Measurements from ENCODE around the gene EFCAB5.
"Not testable (repeated sequence)": the region's sequence is repeated elsewhere in the genome, so short reads cannot be mapped to it uniquely, and the experiment has no call there.

Gene EFCAB5

DNA sequence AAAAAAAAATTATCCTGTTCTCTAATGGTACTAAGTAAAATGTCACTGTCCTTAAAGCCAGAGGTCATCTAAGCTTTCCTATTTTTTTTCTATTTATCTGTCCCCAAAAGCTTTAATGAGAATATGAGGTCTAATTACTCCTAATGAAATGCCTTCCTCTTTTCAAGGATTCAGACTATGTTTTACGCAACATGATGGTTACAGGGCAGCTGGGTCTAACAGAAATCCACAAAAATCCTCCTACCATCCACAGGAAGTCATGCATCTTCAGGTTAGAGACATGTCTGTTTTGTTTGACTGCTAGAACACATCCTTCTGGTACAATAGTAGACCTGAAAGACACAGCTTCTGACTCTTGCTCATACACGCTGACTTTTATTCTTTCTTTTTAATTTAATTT, 145.5 kb downstream of the EFCAB5 start:
- no peak overlapping the region for H3K4me2 ChIP-seq (ENCODE audit: low read length, poor library complexity, severe bottlenecking)
- H4K8ac ChIP-seq (ENCODE audit: low read length), result no peak overlapping the region
- H2BK15ac ChIP-seq (ENCODE audit: low read depth, poor library complexity, severe bottlenecking), result no peak overlapping the region
- no peak overlapping the region for H3K23ac ChIP-seq (ENCODE audit: low read length in 2 of 2)
- no peak overlapping the region for H2BK120ac ChIP-seq (ENCODE audit: low read depth, low read length)
- H3K36me3 ChIP-seq (ENCODE audit: control insufficient read depth in 1 of 2, insufficient read depth in 2 of 2, low read depth in 1 of 2, low read length in 2 of 2), result no peaks in the 10 kb centered on the region
- H3K79me1 ChIP-seq (replicated peaks; ENCODE audit: low read length, poor library complexity, severe bottlenecking), result no peaks in the 10 kb centered on the region
- H2BK12ac ChIP-seq (ENCODE audit: low read length in 2 of 2), result no peak overlapping the region
- H2AFZ ChIP-seq (ENCODE audit: low read depth, low read length), result no peak overlapping the region
- no peak overlapping the region for H3K14ac ChIP-seq (ENCODE audit: low read length in 2 of 2)
- no peak overlapping the region for H3K18ac ChIP-seq (ENCODE audit: low read depth in 1 of 2, low read length in 2 of 2)
- no peaks in the 10 kb centered on the region for H3K9me3 ChIP-seq (ENCODE audit: control insufficient read depth, low read length)
- H2AK5ac ChIP-seq (ENCODE audit: low read length, severe bottlenecking), result no peak overlapping the region
- no peaks in the 10 kb centered on the region for H3K4me1 ChIP-seq (ENCODE audit: control insufficient read depth, insufficient read depth, low read depth, low read length)
- no peak overlapping the region for H3K9ac ChIP-seq (ENCODE audit: low read length)
- 93% methylated on average over 1 of the region's 2 CpGs for WGBS
- no peak overlapping the region for H3K4me3 ChIP-seq (ENCODE audit: insufficient read depth in 1 of 2, low read depth in 1 of 2, low read length in 2 of 2)
- H3K4ac ChIP-seq (ENCODE audit: low read depth in 1 of 2, low read length in 2 of 2), result no peak overlapping the region
- H3K27ac ChIP-seq (ENCODE audit: low read length, poor library complexity, severe bottlenecking), result no peak overlapping the region
- H2BK5ac ChIP-seq (ENCODE audit: low read depth, low read length, poor library complexity, severe bottlenecking), result no peak overlapping the region
- no peak overlapping the region for H4K91ac ChIP-seq (ENCODE audit: low read length)
- no peak for DNase-seq
- H3K27me3 ChIP-seq (ENCODE audit: control insufficient read depth in 1 of 2, insufficient read depth in 1 of 2, low read length in 2 of 2), result peaks cover 6 to 7% of the 10 kb centered on the region in 2 experiments

DNA sequence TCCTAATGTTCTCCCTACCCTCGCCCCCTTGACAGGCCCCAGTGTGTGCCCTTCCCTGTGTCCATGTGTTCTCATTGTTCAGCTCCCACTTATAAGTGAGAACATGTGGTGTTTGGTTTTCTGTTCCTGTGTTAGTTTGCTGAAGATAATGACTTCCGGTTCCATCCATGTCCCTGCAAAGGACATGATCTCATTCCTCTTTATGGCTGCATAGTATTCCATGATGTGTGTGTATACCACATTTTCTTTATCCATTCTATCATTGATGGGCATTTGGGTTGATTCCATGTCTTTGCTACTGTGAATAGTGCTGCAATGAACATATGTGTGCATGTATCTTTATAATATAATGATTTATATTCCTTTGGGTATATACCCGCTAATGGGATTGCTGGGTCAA, 146.0 kb downstream of the EFCAB5 start:
- not testable (repeated sequence) for H2BK120ac ChIP-seq (ENCODE audit: low read depth, low read length)

DNA sequence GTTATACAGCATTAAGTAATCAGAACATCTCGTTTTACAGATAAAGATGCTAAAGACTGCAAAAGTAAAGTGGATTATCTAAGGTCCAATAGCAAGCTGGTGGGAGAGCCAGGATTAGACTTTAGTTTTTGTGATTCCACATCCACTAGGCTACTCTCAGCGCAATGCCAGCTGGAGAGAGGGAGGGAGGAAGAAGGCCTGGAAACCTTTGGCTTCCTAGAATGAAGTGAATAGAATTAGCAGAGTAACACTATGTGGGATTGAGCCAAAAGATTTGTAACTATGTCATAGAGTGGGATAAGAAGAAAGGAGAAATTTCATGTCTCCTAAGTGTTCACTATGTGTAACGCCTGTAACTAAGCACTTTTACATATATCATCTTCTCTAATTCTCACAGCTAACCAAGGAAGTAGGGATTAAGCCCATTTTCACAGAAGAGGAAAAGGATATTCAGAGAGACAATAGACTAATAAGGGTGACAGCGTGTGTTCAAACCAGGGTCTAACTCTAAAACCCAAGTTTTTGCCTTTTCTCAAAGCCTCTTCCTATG, 149.8 kb downstream of the EFCAB5 start:
- Histone ChIP-seq H2BK12ac (ENCODE audit: low read length in 2 of 2) (no peak overlapping the region), H4K8ac (ENCODE audit: low read length) (no peak overlapping the region), H2AFZ (ENCODE audit: low read depth, low read length) (no peak overlapping the region), H3K9me3 (ENCODE audit: control insufficient read depth, low read length) (no peaks in the 10 kb centered on the region), H3K9ac (ENCODE audit: low read length) (peak overlapping the region; percentile 76), H3K14ac (ENCODE audit: low read length in 2 of 2) (no peak overlapping the region), H2AK5ac (ENCODE audit: low read length, severe bottlenecking) (no peak overlapping the region), H3K18ac (ENCODE audit: low read depth in 1 of 2, low read length in 2 of 2) (no peak overlapping the region), H3K23ac (ENCODE audit: low read length in 2 of 2) (no peak overlapping the region), H4K91ac (ENCODE audit: low read length) (no peak overlapping the region), H2BK5ac (ENCODE audit: low read depth, low read length, poor library complexity, severe bottlenecking) (no peak overlapping the region), H3K27ac (ENCODE audit: low read length, poor library complexity, severe bottlenecking) (no peak overlapping the region), H3K36me3 (ENCODE audit: control insufficient read depth in 1 of 2, insufficient read depth in 2 of 2, low read depth in 1 of 2, low read length in 2 of 2) (no peaks in the 10 kb centered on the region), H2BK120ac (ENCODE audit: low read depth, low read length) (no peak overlapping the region), H3K27me3 (ENCODE audit: control insufficient read depth in 1 of 2, insufficient read depth in 1 of 2, low read length in 2 of 2) (no peaks in the 10 kb centered on the region), H2BK15ac (ENCODE audit: low read depth, poor library complexity, severe bottlenecking) (no peak overlapping the region), H3K79me1 (replicated peaks; ENCODE audit: low read length, poor library complexity, severe bottlenecking) (no peaks in the 10 kb centered on the region), H3K4me1 (ENCODE audit: control insufficient read depth, insufficient read depth, low read depth, low read length) (peaks cover 2% of the 10 kb centered on the region), H3K4me2 (ENCODE audit: low read length, poor library complexity, severe bottlenecking) (no peak overlapping the region), H3K4me3 (ENCODE audit: insufficient read depth in 1 of 2, low read depth in 1 of 2, low read length in 2 of 2) (peak overlapping the region in 1 of 2 experiments; percentile 30), H3K4ac (ENCODE audit: low read depth in 1 of 2, low read length in 2 of 2) (no peak overlapping the region)
- DNase-seq, result no peak
- WGBS, result 97% methylated on average over 2 of the region's 4 CpGs

More for the DNA sequence above, 146.0 kb downstream of the EFCAB5 start:
- WGBS, result 88% methylated on average over 1 of the region's 3 CpGs
- not testable (repeated sequence) for H2BK5ac ChIP-seq (ENCODE audit: low read depth, low read length, poor library complexity, severe bottlenecking); H3K23ac ChIP-seq (ENCODE audit: low read length in 2 of 2); H3K18ac ChIP-seq (ENCODE audit: low read depth in 1 of 2, low read length in 2 of 2); H3K79me1 ChIP-seq (replicated peaks; ENCODE audit: low read length, poor library complexity, severe bottlenecking); H2BK12ac ChIP-seq (ENCODE audit: low read length in 2 of 2); H4K91ac ChIP-seq (ENCODE audit: low read length); H4K8ac ChIP-seq (ENCODE audit: low read length); H3K36me3 ChIP-seq (ENCODE audit: control insufficient read depth in 1 of 2, insufficient read depth in 2 of 2, low read depth in 1 of 2, low read length in 2 of 2); H3K4me2 ChIP-seq (ENCODE audit: low read length, poor library complexity, severe bottlenecking); H2AFZ ChIP-seq (ENCODE audit: low read depth, low read length); H3K27me3 ChIP-seq (ENCODE audit: control insufficient read depth in 1 of 2, insufficient read depth in 1 of 2, low read length in 2 of 2); H3K4ac ChIP-seq (ENCODE audit: low read depth in 1 of 2, low read length in 2 of 2); H3K9ac ChIP-seq (ENCODE audit: low read length); H2AK5ac ChIP-seq (ENCODE audit: low read length, severe bottlenecking); H2BK15ac ChIP-seq (ENCODE audit: low read depth, poor library complexity, severe bottlenecking); DNase-seq; H3K4me1 ChIP-seq (ENCODE audit: control insufficient read depth, insufficient read depth, low read depth, low read length); H3K14ac ChIP-seq (ENCODE audit: low read length in 2 of 2); H3K4me3 ChIP-seq (ENCODE audit: insufficient read depth in 1 of 2, low read depth in 1 of 2, low read length in 2 of 2); H3K9me3 ChIP-seq (ENCODE audit: control insufficient read depth, low read length); H3K27ac ChIP-seq (ENCODE audit: low read length, poor library complexity, severe bottlenecking)

DNA sequence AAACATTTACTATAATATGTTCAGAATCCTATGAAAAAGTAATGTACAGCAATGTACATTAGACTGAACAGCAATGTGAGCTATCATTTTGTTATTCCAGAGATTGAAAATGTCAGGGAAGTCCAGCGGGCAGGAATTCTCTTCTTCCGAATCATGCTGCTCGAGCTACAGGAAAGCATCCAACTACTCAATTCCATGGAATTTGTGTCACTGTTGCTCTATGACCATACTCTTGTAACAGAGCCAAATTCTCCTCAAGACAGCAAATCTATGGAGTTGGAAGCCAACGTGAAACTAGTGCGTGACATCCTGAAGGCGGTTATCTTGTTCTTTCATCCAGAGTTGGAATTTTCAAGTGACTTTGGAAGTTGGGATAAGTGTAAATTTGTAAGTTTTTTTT, 150.3 kb downstream of the EFCAB5 start:
- no peaks in the 10 kb centered on the region for H3K36me3 ChIP-seq (ENCODE audit: control insufficient read depth in 1 of 2, insufficient read depth in 2 of 2, low read depth in 1 of 2, low read length in 2 of 2)
- H3K27me3 ChIP-seq (ENCODE audit: control insufficient read depth in 1 of 2, insufficient read depth in 1 of 2, low read length in 2 of 2), result no peaks in the 10 kb centered on the region
- 40% methylated on average over 6 of the region's 6 CpGs for WGBS
- H2BK5ac ChIP-seq (ENCODE audit: low read depth, low read length, poor library complexity, severe bottlenecking), result no peak overlapping the region
- H2BK15ac ChIP-seq (ENCODE audit: low read depth, poor library complexity, severe bottlenecking), result no peak overlapping the region
- peak overlapping the region; percentile 76 for H3K9ac ChIP-seq (ENCODE audit: low read length)
- no peak overlapping the region for H2BK120ac ChIP-seq (ENCODE audit: low read depth, low read length)
- no peaks in the 10 kb centered on the region for H3K9me3 ChIP-seq (ENCODE audit: control insufficient read depth, low read length)
- H3K4ac ChIP-seq (ENCODE audit: low read depth in 1 of 2, low read length in 2 of 2), result no peak overlapping the region
- no peak overlapping the region for H2AFZ ChIP-seq (ENCODE audit: low read depth, low read length)
- no peak overlapping the region for H3K14ac ChIP-seq (ENCODE audit: low read length in 2 of 2)
- no peak overlapping the region for H3K4me2 ChIP-seq (ENCODE audit: low read length, poor library complexity, severe bottlenecking)
- no peak overlapping the region for H3K23ac ChIP-seq (ENCODE audit: low read length in 2 of 2)
- peak; percentile 60 for DNase-seq
- no peak overlapping the region for H2BK12ac ChIP-seq (ENCODE audit: low read length in 2 of 2)
- H3K27ac ChIP-seq (ENCODE audit: low read length, poor library complexity, severe bottlenecking), result no peak overlapping the region
- no peak overlapping the region for H3K18ac ChIP-seq (ENCODE audit: low read depth in 1 of 2, low read length in 2 of 2)
- peaks cover 2% of the 10 kb centered on the region for H3K4me1 ChIP-seq (ENCODE audit: control insufficient read depth, insufficient read depth, low read depth, low read length)
- no peak overlapping the region for H2AK5ac ChIP-seq (ENCODE audit: low read length, severe bottlenecking)
- no peaks in the 10 kb centered on the region for H3K79me1 ChIP-seq (replicated peaks; ENCODE audit: low read length, poor library complexity, severe bottlenecking)
- H4K8ac ChIP-seq (ENCODE audit: low read length), result no peak overlapping the region
- peak overlapping the region in 1 of 2 experiments; percentile 30 for H3K4me3 ChIP-seq (ENCODE audit: insufficient read depth in 1 of 2, low read depth in 1 of 2, low read length in 2 of 2)
- no peak overlapping the region for H4K91ac ChIP-seq (ENCODE audit: low read length)
